ENCODE measurements around the gene RPL13A.
A peak's percentile ranks its signal among the peaks of the same experiment; 100 is the strongest.

RPL13A gene

GRCh38 chr19:49486710-49487276, 615 bp upstream of the RPL13A start:
- ATAC-seq = no peak

DNA sequence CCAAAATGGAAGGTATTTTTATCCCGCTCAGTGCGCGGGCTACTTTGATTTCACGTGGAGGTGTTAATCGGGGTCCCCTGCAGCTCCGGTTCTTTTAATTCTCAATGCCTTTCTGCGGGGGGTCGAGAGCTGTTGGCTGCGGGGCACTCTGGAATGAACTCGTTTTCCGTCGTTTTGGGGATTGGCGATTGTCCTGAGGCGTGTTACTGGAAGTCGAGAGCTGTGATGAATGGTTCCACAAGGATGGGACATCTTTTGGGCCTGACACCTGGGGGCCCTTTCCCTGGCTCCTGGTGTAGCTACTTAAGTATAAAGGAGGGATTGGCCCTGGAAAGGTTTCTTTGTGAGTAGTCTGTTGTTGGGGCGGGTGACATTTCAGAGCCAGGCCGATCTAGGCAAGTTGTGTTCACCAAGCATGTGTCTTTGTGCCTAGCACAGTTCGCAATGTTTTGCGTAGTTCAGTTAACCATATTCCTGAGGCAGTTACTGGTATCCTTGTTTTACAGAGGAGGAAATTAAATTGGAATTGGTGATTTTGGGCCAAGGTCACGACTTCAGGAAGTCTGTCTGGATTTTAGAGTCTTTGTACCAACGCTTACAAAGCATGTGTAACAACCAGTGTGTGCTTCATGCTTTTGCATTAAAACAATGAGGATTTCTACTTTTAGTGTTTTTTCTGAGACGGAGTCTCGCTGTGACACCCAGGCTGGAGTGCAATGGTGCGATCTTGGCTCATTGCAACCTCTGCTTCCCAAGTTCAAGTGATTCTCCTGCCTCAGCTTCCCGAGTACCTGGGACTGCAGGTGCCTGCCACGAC, 846 bp downstream of the RPL13A start:
- ATAC-seq = no peak

DNA sequence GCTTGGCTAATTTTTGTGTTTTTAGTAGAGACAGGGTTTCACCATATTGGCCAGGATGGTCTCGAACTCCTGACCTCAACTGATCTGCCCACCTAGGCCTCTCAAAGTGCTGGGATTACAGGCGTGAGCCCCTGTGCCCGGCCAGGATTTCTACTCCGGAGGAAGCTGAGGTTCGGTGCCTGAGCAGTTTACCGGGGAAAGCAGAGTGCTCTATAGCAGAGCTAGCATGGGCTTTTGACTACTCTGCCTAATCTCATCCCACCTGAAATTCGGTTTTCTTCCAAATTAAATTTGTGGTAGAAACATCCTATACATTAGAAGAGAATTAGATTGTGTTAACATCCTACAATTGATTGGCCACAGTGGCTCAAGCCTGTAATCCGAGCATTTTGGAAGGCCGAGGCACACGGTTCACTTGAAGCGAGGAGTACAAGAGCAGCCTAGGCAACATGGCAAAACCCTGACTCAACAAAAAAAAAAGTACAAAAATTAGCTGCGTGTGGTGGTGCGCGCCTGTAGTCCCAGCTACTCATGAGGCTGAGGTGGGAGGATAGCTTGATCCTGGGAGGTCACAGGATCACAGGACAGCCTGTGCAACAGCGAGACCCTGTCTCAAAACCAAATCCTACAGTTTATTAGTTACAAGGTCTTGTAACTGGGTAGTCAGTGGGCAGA, 1.6 kb downstream of the RPL13A start:
- no peak for ATAC-seq

GRCh38 chr19:49489601-49490167, 2.3 kb downstream of the RPL13A start:
- ATAC-seq = peak in 1 of 2 donors; percentile 3

GRCh38 chr19:49490287-49491029, 3.0 kb downstream of the RPL13A start:
- ATAC-seq = no peak

DNA sequence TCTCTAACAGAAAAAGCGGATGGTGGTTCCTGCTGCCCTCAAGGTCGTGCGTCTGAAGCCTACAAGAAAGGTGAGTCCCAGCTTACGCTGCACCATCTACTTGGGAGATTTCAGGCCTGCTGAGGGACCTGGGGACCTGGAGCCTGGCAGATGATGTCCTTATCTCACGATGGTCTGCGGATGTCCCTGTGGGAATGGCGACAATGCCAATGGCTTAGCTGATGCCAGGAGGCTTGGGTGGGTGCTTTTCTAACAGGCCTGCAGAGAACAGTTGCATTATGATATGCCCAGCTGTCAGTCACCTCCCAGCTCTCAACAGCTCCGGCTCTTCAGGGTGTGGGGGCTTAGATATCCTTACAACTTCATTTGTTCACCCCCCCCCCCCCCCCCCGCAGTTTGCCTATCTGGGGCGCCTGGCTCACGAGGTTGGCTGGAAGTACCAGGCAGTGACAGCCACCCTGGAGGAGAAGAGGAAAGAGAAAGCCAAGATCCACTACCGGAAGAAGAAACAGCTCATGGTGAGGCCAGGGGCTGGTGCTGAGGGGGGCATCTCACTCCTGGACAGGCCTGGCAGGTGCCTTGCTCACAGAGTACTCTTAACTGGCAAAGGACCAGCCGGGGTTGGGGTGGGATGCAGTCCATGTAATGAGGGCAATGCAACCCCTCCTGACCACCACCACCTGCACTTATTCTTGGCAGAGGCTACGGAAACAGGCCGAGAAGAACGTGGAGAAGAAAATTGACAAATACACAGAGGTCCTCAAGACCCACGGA, 3.8 kb downstream of the RPL13A start:
- ATAC-seq = no peak

- ATAC-seq = no peak
Measured at GRCh38 chr19:49491804-49492572, 4.6 kb downstream of the RPL13A start.

DNA sequence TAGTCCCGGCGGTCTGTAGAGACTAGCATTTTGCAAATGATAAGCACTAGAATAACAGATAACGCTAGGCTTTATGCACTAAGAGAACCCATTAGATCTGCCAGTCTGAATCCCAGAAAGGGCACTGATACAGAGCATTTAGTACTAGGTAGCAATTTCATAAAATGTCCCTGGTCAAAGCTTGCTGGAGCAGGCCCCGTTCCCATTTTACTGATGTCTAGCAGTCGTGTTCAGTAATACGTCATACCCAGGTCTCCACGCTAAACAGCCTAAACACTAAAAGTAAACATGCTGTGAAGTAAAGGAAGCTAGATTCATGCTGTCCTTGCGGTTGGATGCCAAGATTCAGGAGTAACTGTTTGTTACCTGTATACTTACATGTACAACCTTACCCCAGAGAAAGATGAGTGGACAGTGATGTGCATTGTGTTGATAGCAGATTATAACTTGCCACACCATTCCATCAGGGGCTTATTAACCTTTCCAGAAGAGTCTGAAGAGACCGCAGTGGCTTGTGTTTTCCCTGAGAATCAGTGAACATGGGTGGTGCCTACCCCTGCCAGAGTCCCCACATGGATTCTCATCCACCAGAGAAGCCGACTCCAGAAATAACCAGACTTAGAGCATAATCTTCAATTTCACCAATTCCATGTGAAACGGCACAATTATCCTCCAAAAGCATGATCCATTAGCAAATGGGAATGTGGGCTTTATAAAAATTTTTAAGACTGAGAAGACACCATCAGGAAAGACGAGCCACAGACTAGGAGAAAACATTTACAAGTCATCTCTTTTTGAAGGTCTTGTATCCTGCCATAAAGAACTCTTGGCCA, 5.4 kb downstream of the RPL13A start:
- ATAC-seq = no peak

DNA sequence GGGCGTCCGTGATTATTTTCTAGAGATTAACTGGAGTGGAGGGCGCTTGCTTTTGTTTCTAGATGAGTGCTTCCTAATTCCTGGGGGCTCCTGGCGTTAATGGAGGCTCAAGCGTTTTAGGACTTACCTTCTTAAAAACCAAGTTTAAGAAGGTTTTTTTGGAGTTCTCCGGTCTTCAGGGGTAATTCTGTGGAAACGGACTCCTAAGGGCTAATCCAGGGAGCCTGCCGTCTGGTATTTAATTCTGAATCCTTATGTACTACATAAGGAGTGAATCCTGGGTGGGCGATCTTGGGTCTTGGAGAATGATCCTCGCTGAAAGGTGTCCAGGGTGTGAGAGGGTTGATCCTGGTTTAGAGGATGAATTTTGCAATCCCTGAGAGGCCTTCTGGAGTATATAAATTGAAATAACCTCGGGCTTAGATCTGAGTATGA, 9.2 kb downstream of the RPL13A start:
- ATAC-seq = no peak

DNA sequence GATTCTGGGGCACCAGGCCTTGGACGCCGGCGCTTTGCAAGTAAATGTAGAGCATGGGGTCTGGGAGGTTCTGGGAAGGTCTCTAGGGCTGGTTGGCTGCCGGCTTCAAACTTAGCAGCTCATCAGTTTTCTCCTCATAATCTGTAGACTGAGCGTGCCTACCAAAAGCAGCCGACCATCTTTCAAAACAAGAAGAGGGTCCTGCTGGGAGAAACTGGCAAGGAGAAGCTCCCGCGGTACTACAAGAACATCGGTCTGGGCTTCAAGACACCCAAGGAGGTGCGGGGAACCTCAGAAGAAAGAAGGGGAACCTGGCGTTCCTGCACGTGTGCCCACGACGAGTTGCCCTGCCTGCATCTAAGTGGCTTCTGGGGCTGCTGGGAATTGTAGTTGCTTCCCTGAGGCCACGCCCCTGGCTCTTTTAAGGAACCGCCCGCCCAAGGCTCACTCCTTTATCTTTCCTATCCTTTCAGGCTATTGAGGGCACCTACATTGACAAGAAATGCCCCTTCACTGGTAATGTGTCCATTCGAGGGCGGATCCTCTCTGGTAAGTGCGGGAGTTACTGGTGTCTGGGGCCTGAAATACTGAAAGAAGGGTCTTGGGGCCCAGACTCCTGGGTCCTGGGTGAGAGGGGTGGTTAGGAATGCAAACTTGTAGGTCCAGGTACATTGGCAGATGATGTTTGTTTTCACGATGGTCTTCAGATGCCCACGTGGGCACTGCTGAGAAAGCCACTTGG, 9.8 kb downstream of the RPL13A start:
- no peak for ATAC-seq

DNA sequence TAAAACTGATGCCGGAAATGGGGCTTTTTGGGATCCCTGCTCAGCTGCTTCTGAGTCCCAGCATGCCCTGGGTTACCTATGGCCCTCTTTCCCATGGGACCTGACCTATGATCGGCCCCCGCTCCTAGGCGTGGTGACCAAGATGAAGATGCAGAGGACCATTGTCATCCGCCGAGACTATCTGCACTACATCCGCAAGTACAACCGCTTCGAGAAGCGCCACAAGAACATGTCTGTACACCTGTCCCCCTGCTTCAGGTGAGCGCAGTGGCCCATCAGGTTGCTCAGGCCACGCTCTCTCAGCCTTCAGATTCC, 10.3 kb downstream of the RPL13A start:
- ATAC-seq = no peak

DNA sequence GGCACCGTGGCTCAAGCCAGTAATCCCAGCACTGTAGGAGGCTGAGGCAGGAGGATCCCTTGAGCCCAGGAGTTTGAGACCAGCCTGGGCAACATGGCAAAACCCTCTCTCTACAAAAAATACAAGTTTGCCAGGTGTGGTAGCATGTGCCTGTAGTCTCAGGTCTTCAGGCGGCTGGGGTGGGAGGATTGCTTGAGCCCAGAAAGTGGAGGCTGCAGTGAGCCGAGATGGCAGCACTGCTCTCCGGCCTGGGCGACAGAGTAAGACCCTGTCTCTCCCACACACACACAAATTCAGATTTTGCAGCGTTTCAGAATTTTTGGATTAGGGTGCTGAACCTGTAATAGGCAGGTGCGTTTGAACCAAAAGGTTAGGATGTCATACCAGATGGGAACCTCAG, 11.1 kb downstream of the RPL13A start:
- no peak for ATAC-seq

DNA sequence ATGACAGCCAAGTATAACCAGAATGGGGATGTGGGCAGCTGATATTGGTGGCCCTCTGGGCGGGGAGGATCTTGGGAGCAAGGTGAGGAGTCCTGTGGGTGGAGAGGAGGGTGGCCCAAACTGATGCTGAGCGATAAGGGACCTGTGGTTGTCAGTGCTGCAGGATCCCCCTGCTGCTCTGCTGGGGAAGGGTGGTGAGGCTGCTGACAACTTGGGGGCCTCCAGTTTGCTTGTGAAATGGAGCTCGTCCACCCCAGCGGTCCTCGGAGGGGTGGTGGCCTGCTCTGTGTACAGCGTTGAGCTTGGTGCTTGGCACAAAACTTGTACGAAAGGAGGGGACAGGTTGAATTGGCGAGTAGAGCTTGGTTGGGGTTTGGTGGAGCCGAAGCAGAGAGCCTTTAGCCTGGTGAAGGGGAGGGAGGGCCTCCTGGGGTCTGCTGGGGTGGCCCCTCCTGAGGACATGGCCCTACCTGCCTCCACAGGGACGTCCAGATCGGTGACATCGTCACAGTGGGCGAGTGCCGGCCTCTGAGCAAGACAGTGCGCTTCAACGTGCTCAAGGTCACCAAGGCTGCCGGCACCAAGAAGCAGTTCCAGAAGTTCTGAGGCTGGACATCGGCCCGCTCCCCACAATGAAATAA, 11.7 kb downstream of the RPL13A start:
- no peak for ATAC-seq

DNA sequence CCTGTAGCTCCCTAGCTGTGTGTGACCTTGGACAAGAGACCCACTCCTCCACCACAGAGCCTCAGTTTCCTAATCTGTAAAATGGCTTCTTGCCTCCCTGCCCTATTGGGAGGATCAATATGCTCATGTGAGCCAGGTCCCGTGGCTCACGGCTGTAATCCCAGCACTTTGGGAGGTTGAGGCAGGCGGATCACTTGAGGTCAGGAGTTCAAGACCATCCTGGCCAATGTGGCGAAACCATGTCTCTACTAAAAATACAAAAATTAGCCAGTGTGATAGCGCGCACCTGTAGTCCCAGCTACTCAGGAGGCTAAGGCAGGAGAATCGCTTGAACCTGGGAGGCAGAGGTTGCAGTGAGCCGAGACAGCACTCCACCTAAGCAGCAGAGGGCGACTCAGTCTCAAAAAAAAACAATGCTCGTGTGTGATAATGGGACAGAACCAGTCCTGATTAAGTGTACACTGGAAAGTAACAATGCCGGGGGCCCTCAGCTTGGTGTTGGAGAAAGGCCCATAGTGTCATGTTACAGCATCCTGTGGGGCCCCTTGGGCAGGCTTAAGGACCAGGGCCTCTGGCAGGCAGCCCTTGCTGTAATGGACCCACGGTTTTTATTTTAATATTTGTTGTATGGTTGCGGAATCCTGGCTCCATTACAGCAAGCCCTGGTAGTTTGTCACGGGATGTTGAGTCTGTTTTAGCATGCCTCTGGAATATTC, 15.6 kb downstream of the RPL13A start:
- ATAC-seq = peak; percentile 29 to 36

- no peak for ATAC-seq
Measured at GRCh38 chr19:49503582-49503962, 16.2 kb downstream of the RPL13A start.

DNA sequence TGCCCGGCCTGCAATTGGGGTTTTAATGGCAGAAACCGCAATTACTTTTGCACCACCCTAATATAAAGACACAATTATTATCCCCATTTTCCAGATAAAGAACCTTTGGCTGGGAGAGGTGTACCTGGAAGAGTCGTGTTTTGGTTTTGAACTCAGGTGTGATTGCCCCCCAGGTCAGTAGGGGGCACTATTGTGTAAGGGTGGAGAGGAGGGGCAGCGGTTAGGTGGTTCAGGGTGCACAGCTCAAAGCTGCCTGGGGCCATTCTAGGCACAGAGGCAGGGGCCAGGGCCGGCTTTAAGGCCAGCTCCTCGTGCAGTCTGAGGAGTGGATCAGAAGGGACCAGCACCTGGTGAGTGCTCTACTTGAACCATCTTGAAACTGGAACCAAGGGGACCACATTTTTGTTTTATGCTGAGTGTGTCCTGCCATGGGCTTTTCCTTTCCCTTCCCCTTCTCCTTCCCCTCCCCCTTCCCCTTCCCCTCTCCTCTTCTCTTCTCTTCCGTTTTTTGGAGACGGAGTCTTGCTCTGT, 19.2 kb downstream of the RPL13A start:
- peak; percentile 65 to 73 for ATAC-seq

GRCh38 chr19:49507803-49508494, 20.5 kb downstream of the RPL13A start:
- no peak for ATAC-seq

Measured in activated CD4-positive, CD25-positive, alpha-beta regulatory T cell treated with anti-CD3 and anti-CD28 coated beads, Interleukin-2, amount 50 U/mL, for 24 hours (primary cell).